Measurements from ENCODE around the gene CHMP4B.

The CHMP4B gene, protein sequence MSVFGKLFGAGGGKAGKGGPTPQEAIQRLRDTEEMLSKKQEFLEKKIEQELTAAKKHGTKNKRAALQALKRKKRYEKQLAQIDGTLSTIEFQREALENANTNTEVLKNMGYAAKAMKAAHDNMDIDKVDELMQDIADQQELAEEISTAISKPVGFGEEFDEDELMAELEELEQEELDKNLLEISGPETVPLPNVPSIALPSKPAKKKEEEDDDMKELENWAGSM

DNA sequence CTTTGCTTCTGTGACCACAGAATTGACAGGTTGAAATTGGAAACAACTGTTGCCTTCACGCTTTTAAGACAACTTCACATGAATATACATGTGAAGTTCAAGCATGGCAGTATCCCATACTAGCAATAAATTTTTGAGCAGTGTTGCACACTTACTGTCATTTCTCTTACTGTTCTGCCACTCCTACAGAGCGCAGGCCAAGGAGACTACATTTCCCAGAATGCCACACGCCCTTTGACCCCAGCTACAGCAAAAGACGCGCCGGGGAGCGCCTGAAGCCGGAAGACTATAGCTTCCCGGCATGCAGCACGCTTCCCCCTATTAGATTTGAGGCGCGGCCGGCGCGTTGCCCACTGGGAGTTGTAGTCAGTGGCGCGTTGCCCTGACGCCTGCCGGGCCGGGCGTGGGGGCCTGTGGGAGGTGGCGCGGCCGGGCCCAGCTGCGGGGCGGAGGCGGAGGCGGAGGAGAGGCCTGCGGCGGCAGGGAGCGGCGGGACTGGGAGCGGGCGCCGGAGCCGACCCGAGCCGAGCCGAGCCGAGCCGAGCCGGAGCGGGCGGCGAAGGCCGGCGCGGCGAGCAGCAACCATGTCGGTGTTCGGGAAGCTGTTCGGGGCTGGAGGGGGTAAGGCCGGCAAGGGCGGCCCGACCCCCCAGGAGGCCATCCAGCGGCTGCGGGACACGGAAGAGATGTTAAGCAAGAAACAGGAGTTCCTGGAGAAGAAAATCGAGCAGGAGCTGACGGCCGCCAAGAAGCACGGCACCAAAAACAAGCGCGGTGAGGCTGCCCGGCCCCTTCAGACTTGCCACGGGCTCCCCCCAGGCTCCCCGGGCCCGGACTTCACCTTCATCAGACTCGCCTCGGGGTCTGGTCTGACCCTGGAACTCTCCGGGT, at the start of gene CHMP4B:
Gene CHMP4B, plus strand, starts transcription at position 464 of the 891 bp plus-strand sequence. Its CDS starts 121 bp downstream, at position 585.
- Histone ChIP-seq H3K4me2 (ENCODE audit: low read length) (peak within 1 kb of the TSS; percentile 88), H3F3A (ENCODE audit: control insufficient read depth, insufficient read depth) (no peaks in the 10 kb centered on the region), H3K36me3 (ENCODE audit: control insufficient read depth, low read length) (peaks cover 21% of the 10 kb centered on the region), H3K4me3 (ENCODE audit: low read length) (peak within 1 kb of the TSS; percentile 82), H3K27ac (ENCODE audit: low read depth, low read length) (peak within 1 kb of the TSS; percentile 61), H3K27me3 (ENCODE audit: control insufficient read depth, low read length) (no peaks in the 10 kb centered on the region), H3K4me1 (ENCODE audit: control insufficient read depth, low read length) (peaks cover 20% of the 10 kb centered on the region), H3K79me2 (ENCODE audit: control insufficient read depth, low read length) (peaks cover 50% of the 10 kb centered on the region), H3K9me3 (ENCODE audit: control insufficient read depth, insufficient read depth, low read length) (no peaks in the 10 kb centered on the region), H3K9me2 (replicated peaks; ENCODE audit: control insufficient read depth, low read length) (no peaks in the 10 kb centered on the region), H4K20me1 (ENCODE audit: control insufficient read depth, insufficient read depth, low read depth, low read length) (peaks cover 9% of the 10 kb centered on the region; the same call in 1 of the 2 replicates)
- TF ChIP-seq, protein P1, sequence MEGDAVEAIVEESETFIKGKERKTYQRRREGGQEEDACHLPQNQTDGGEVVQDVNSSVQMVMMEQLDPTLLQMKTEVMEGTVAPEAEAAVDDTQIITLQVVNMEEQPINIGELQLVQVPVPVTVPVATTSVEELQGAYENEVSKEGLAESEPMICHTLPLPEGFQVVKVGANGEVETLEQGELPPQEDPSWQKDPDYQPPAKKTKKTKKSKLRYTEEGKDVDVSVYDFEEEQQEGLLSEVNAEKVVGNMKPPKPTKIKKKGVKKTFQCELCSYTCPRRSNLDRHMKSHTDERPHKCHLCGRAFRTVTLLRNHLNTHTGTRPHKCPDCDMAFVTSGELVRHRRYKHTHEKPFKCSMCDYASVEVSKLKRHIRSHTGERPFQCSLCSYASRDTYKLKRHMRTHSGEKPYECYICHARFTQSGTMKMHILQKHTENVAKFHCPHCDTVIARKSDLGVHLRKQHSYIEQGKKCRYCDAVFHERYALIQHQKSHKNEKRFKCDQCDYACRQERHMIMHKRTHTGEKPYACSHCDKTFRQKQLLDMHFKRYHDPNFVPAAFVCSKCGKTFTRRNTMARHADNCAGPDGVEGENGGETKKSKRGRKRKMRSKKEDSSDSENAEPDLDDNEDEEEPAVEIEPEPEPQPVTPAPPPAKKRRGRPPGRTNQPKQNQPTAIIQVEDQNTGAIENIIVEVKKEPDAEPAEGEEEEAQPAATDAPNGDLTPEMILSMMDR (IDR thresholded peaks at IDR 0.05; ENCODE audit: low read depth, low read length, poor library complexity, severe bottlenecking) = no peak
- no peak for TF ChIP-seq EZH2phosphoT487 (IDR thresholded peaks at IDR 0.05; ENCODE audit: borderline replicate concordance, low read length)

DNA sequence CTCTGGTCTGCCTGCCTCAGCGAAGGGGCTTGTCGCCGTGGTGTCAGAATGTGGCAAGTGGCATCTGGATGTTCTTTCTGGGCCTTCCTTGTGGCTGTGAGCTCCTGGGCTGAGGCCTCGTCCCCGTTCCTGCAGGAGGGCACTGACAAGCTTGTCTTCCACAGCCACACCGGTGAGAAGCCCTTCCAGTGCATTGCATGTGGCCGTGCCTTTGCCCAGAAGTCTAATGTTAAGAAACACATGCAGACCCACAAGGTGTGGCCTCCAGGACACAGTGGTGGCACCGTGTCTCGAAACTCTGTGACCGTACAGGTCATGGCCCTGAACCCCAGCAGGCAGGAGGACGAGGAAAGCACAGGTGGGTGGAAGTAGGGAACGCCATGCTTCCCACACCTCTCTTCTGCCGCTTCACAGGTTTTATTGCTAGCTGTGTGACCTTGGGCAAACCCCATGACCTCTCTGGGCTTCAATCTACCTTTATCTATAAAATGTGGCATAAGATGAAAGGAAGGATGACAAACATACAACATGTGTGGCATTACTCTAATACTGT, 49.4 kb upstream of the CHMP4B start:
- Histone ChIP-seq H3K36me3 (ENCODE audit: control insufficient read depth, low read length) (no peaks in the 10 kb centered on the region), H3K9me2 (replicated peaks; ENCODE audit: control insufficient read depth, low read length) (no peaks in the 10 kb centered on the region), H3F3A (ENCODE audit: control insufficient read depth, insufficient read depth) (no peaks in the 10 kb centered on the region), H3K79me2 (ENCODE audit: control insufficient read depth, low read length) (no peaks in the 10 kb centered on the region), H3K27me3 (ENCODE audit: control insufficient read depth, low read length) (no peaks in the 10 kb centered on the region), H4K20me1 (ENCODE audit: control insufficient read depth, insufficient read depth, low read depth, low read length) (no peaks in the 10 kb centered on the region), H3K4me1 (ENCODE audit: control insufficient read depth, low read length) (no peaks in the 10 kb centered on the region), H3K4me2 (ENCODE audit: low read length) (no peak overlapping the region), H3K4me3 (ENCODE audit: low read length) (no peak overlapping the region), H3K9me3 (ENCODE audit: control insufficient read depth, insufficient read depth, low read length) (no peaks in the 10 kb centered on the region), H3K27ac (ENCODE audit: low read depth, low read length) (no peak overlapping the region)
- TF ChIP-seq, protein P1 (IDR thresholded peaks at IDR 0.05; ENCODE audit: low read depth, low read length, poor library complexity, severe bottlenecking) = no peak
- TF ChIP-seq EZH2phosphoT487 (IDR thresholded peaks at IDR 0.05; ENCODE audit: borderline replicate concordance, low read length) = no peak

DNA sequence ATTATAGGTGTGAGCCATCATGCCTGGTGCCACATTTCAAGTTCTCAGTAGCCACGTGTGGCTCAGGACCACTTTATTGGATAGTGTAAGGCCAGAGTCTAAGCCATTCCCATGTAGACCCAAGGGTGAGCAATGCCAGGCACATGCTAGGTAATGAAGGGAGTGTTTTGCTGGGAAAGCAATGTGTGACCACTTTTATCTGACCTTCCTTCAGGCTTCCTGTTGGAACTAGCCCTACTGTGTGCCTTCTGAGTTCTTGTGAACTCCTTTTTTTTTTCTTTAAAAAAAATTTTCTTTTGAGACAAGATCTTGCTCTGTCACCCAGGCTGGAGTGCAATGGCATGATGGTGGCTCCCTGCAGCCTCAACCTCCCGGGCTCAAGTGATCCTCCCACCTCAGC, 46.0 kb upstream of the CHMP4B start:
- Histone ChIP-seq H3K27ac (ENCODE audit: low read depth, low read length) (no peak overlapping the region), H3K4me2 (ENCODE audit: low read length) (no peak overlapping the region), H3K9me3 (ENCODE audit: control insufficient read depth, insufficient read depth, low read length) (no peaks in the 10 kb centered on the region), H3K79me2 (ENCODE audit: control insufficient read depth, low read length) (no peaks in the 10 kb centered on the region), H3K36me3 (ENCODE audit: control insufficient read depth, low read length) (no peaks in the 10 kb centered on the region), H3K27me3 (ENCODE audit: control insufficient read depth, low read length) (no peaks in the 10 kb centered on the region), H3K4me1 (ENCODE audit: control insufficient read depth, low read length) (no peaks in the 10 kb centered on the region), H3F3A (ENCODE audit: control insufficient read depth, insufficient read depth) (no peaks in the 10 kb centered on the region), H3K4me3 (ENCODE audit: low read length) (no peak overlapping the region), H4K20me1 (ENCODE audit: control insufficient read depth, insufficient read depth, low read depth, low read length) (no peaks in the 10 kb centered on the region), H3K9me2 (replicated peaks; ENCODE audit: control insufficient read depth, low read length) (no peaks in the 10 kb centered on the region)
- no peak for TF ChIP-seq EZH2phosphoT487 (IDR thresholded peaks at IDR 0.05; ENCODE audit: borderline replicate concordance, low read length)
- TF ChIP-seq, protein P1 (IDR thresholded peaks at IDR 0.05; ENCODE audit: low read depth, low read length, poor library complexity, severe bottlenecking) = no peak
